GM19395 (cell line): ENCODE measurements around the gene SLC25A48.
"Not testable (repeated sequence)": the region's sequence is repeated elsewhere in the genome, so short reads cannot be mapped to it uniquely, and the experiment has no call there.

ENCODE experiments used
- ATAC-seq: cut with Tn5 transposase; IDR thresholded peaks from one replicate; pipeline ENCODE4 v1.9.1; 2021; ENCODE audit warnings: mild to moderate bottlenecking, moderate library complexity; ENCODE audit not compliant: unreplicated experiment

Gene SLC25A48

GRCh38 chr5:135857630-135858311, 23.3 kb downstream of the SLC25A48 start:
- no peak for ATAC-seq

GRCh38 chr5:135859186-135859585, 24.7 kb downstream of the SLC25A48 start:
- ATAC-seq: not testable (repeated sequence)

- ATAC-seq: no peak
These were observed 25.2 kb downstream of the SLC25A48 start for GRCh38 chr5:135859641-135860040.

GRCh38 chr5:135861641-135862040, 27.2 kb downstream of the SLC25A48 start:
- no peak for ATAC-seq

- ATAC-seq: no peak
These were observed 27.6 kb downstream of the SLC25A48 start for GRCh38 chr5:135862086-135862485.

GRCh38 chr5:135862744-135863143, 28.3 kb downstream of the SLC25A48 start:
- ATAC-seq: no peak

GRCh38 chr5:135864503-135865435, 30.3 kb downstream of the SLC25A48 start:
- no peak for ATAC-seq

- ATAC-seq: no peak
These were observed 31.6 kb downstream of the SLC25A48 start for GRCh38 chr5:135866016-135866415.

- no peak for ATAC-seq
These were observed 33.1 kb downstream of the SLC25A48 start for GRCh38 chr5:135867599-135867998.

GRCh38 chr5:135868681-135869080, 34.2 kb downstream of the SLC25A48 start:
- no peak for ATAC-seq

- no peak for ATAC-seq
These were observed 34.8 kb downstream of the SLC25A48 start for GRCh38 chr5:135869276-135869675.

GRCh38 chr5:135869935-135870334, 35.5 kb downstream of the SLC25A48 start:
- ATAC-seq: no peak

- no peak for ATAC-seq
These were observed 36.9 kb downstream of the SLC25A48 start for GRCh38 chr5:135871268-135871915.

GRCh38 chr5:135873831-135874230, 39.4 kb downstream of the SLC25A48 start:
- no peak for ATAC-seq

GRCh38 chr5:135874461-135874860, 40.0 kb downstream of the SLC25A48 start:
- no peak for ATAC-seq

GRCh38 chr5:135875567-135875966, 41.1 kb downstream of the SLC25A48 start:
- no peak for ATAC-seq

GRCh38 chr5:135876146-135876545, 41.7 kb downstream of the SLC25A48 start:
- no peak for ATAC-seq

GRCh38 chr5:135877570-135878155, 43.2 kb downstream of the SLC25A48 start:
- ATAC-seq: no peak

- no peak for ATAC-seq
These were observed 43.7 kb downstream of the SLC25A48 start for GRCh38 chr5:135878156-135878620.

GRCh38 chr5:135879591-135879990, 45.1 kb downstream of the SLC25A48 start:
- ATAC-seq: no peak

GRCh38 chr5:135880278-135880677, 45.8 kb downstream of the SLC25A48 start:
- ATAC-seq: no peak
